HCT116 (cell line): Measurements from ENCODE around the gene ODR4. TPM values are rescaled to one million over a fixed set of nuclear protein-coding genes. Genes with fewer than 3 reads are reported as not detected.
A peak's percentile ranks its signal among the peaks of the same experiment; 100 is the strongest.

Experiments
- ATAC-seq: fragments of 200-7000 bp; cut with Tn5 transposase; 2 replicates; pipeline ENCODE4 v1.9.1; 2020; ENCODE audit warnings: mild to moderate bottlenecking, moderate library complexity
- BruUV-seq: library from RNA; stranded (reverse); fragments of 400-500 nt; replicated peaks from 2 replicates; lab custom pipeline; 2021; lab: Mats Ljungman, UMichigan
- CTCF ChIA-PET: fragments of 300-600 bp; sonication (Branson Sonifier 250); formaldehyde crosslinking; loops from one replicate; lab custom pipeline; 2021; ENCODE audit warnings: antibody characterized with exemption; lab: Charles Lee
- POLR2A ChIA-PET: fragments of 300-600, 350-600 bp; sonication (Branson Sonifier 250); formaldehyde crosslinking; loops from one replicate; lab custom pipeline; 2021; ENCODE audit warnings: antibody characterized with exemption; lab: Charles Lee
- RAD21 ChIA-PET, 2 experiments: fragments of 300-600 bp; sonication (Branson Sonifier 250); formaldehyde crosslinking; loops; one replicate each; lab custom pipeline; 2023; ENCODE audit warnings: low total read pairs in 2 of 2; ENCODE audit not compliant: uncharacterized antibody in 2 of 2, unreplicated experiment in 2 of 2, low non-redundant PET in 1 of 2; lab: Charles Lee
- DNase-seq: peaks from one replicate; pipeline ENCODE4 v3.0.0-alpha.2; 2010; ENCODE audit warnings: low read depth, low spot score
- H2AFZ ChIP-seq: fragments of 200-600 bp; shearing (Covaris generic), sonication (generic); 2 replicates; pipeline ENCODE4 v1.6.1; 2017; ENCODE audit warnings: low read depth, mixed run types, mixed read lengths, antibody characterized with exemption, low read length; ENCODE audit not compliant: poor library complexity, severe bottlenecking
- H3K27ac ChIP-seq: 2 replicates; pipeline ENCODE4 v1.5.1; 2012; ENCODE audit warnings: low read depth, low read length
- H3K27me3 ChIP-seq: fragments of 200-600 bp; sonication (generic); 2 replicates; pipeline ENCODE4 v1.6.1; 2016; ENCODE audit warnings: mixed run types, low read length, mixed read lengths; ENCODE audit not compliant: insufficient read depth
- H3K36me3 ChIP-seq, 2 experiments: fragments of 200-500 bp in 1 of 2; fragments of 200-600 bp in 1 of 2; sonication (Bioruptor generic) in 1 of 2; sonication (generic) in 1 of 2; 2 replicates each; pipeline versions ENCODE4 v1.5.1 to v1.6.1; 2014 to 2016; ENCODE audit warnings: low read length in 2 of 2, inconsistent platforms in 1 of 2, mixed read lengths in 1 of 2, mixed run types in 1 of 2; ENCODE audit not compliant: insufficient read depth in 2 of 2, control insufficient read depth in 1 of 2
- H3K4me1 ChIP-seq, 2 experiments: fragments of 200-600 bp in 1 of 2; sonication (generic) in 1 of 2; 2 replicates each; pipeline versions ENCODE4 v1.5.1 to v1.6.1; 2012 to 2017; ENCODE audit warnings: low read length in 2 of 2, inconsistent platforms in 1 of 2, mild to moderate bottlenecking in 1 of 2, mixed read lengths in 1 of 2, mixed run types in 1 of 2, moderate library complexity in 1 of 2; ENCODE audit not compliant: insufficient read depth in 2 of 2, control insufficient read depth in 1 of 2
- H3K4me2 ChIP-seq: fragments of 200-600 bp; sonication (generic); 2 replicates; pipeline ENCODE4 v1.6.1; 2017; ENCODE audit warnings: mixed run types, low read length, mixed read lengths
- H3K4me3 ChIP-seq, 2 experiments: fragments of 200-600 bp in 1 of 2; sonication (generic) in 1 of 2; replicated peaks in 1 of 2; 2 replicates each; pipeline ENCODE4 v1.5.1; 2011 to 2016; ENCODE audit warnings: low read length in 2 of 2, control low read depth in 1 of 2, low read depth in 1 of 2, mild to moderate bottlenecking in 1 of 2, mixed read lengths in 1 of 2, mixed run types in 1 of 2
- H3K79me2 ChIP-seq: fragments of 200-600 bp; sonication (generic); 2 replicates; pipeline ENCODE4 v1.6.1; 2017; ENCODE audit warnings: mild to moderate bottlenecking, mixed run types, low read length, moderate library complexity, mixed read lengths; ENCODE audit not compliant: insufficient read depth
- H3K9ac ChIP-seq: fragments of 200-600 bp; sonication (generic); 2 replicates; pipeline ENCODE4 v1.6.1; 2016; ENCODE audit warnings: low read length, mixed read lengths
- H3K9me2 ChIP-seq: fragments of 200-600 bp; sonication (generic), shearing (Covaris generic); 2 replicates; pipeline ENCODE4 v1.6.1; 2017; ENCODE audit warnings: mixed run types, mild to moderate bottlenecking, moderate library complexity; ENCODE audit not compliant: insufficient read depth
- H3K9me3 ChIP-seq, 2 experiments: fragments of 200-500 bp in 1 of 2; fragments of 200-600 bp in 1 of 2; sonication (Bioruptor generic) in 1 of 2; sonication (generic) in 1 of 2; 2 replicates each; pipeline ENCODE4 v1.6.1; 2014 to 2017; ENCODE audit warnings: low read length in 2 of 2, mixed read lengths in 2 of 2, inconsistent platforms in 1 of 2, low read depth in 1 of 2, mild to moderate bottlenecking in 1 of 2, mixed run types in 1 of 2, moderate library complexity in 1 of 2; ENCODE audit not compliant: control insufficient read depth in 1 of 2, insufficient read depth in 1 of 2
- H4K20me1 ChIP-seq: fragments of 200-600 bp; sonication (generic), shearing (Covaris generic); 2 replicates; pipeline ENCODE4 v1.6.1; 2017; ENCODE audit warnings: mixed run types, mild to moderate bottlenecking, moderate library complexity; ENCODE audit not compliant: insufficient read depth
- ATF3 ChIP-seq: IDR thresholded peaks from 2 replicates; pipeline ENCODE4 v1.6.1; 2012
- CEBPB ChIP-seq: IDR thresholded peaks from 2 replicates; pipeline ENCODE4 v1.6.1; 2012; ENCODE audit warnings: low read depth
- CTCF ChIP-seq, 3 experiments: fragments of 200-600 bp in 1 of 3; sonication (generic) in 1 of 3; IDR thresholded peaks in 2 of 3; conservative IDR thresholded peaks in 1 of 3; 2 replicates each; pipeline ENCODE4 v1.5.1; 2012 to 2017; ENCODE audit warnings: low read depth in 2 of 3, low read length in 2 of 3, antibody characterized with exemption in 1 of 3, borderline replicate concordance in 1 of 3, control low read depth in 1 of 3, mild to moderate bottlenecking in 1 of 3, mixed read lengths in 1 of 3, mixed run types in 1 of 3, moderate library complexity in 1 of 3; ENCODE audit not compliant: insufficient read depth in 1 of 3
- EGR1 ChIP-seq: IDR thresholded peaks from 2 replicates; pipeline ENCODE4 v1.6.1; 2012; ENCODE audit warnings: low read depth
- POLR2A ChIP-seq: IDR thresholded peaks from 2 replicates; pipeline ENCODE4 v1.7.0; 2011; ENCODE audit warnings: borderline replicate concordance; ENCODE audit not compliant: insufficient read depth, insufficient read length; ENCODE audit errors: extremely low read depth
- RAD21 ChIP-seq: IDR thresholded peaks from 2 replicates; pipeline ENCODE4 v1.6.1; 2012; ENCODE audit warnings: low read depth, mild to moderate bottlenecking
- REST ChIP-seq: IDR thresholded peaks from 2 replicates; pipeline ENCODE4 v1.6.1; 2012; ENCODE audit warnings: low read depth
- SP1 ChIP-seq: IDR thresholded peaks from 2 replicates; pipeline ENCODE4 v1.6.1; 2012; ENCODE audit warnings: low read depth
- ZBTB33 ChIP-seq: IDR thresholded peaks from 2 replicates; pipeline ENCODE4 v1.6.1; 2011; ENCODE audit warnings: mild to moderate bottlenecking, low read length, moderate library complexity; ENCODE audit not compliant: insufficient replicate concordance; ENCODE audit errors: extremely low read depth
- intact Hi-C: fragments of 100-400 bp; cut with micrococcal nuclease; formaldehyde crosslinking; loops from 2 replicates; pipeline ENCODE4 v1.10.0; 2022
- total RNA-seq: library from RNA; stranded (reverse); gene quantifications from one replicate; pipeline ENCODE4 v1.2.1, GENCODE V29; 2021; ENCODE audit not compliant: unreplicated experiment

The ODR4 gene
- total RNA-seq, 1 experiment from 2014 or later, result 18.4 TPM

GRCh38 chr1:186330758-186331157 is 44.9 kb upstream of the ODR4 start:
- no peak overlapping the region for H3K27ac ChIP-seq
- intact Hi-C loops, result loop anchor here (5.0 kb wide), 1 partner anchor 42 kb away; no protein-coding TSS in a partner anchor
- TF ChIP-seq REST (no peak), EGR1 (no peak), ATF3 (no peak), CEBPB (no peak), POLR2A (no peak), SP1 (no peak), RAD21 (no peak), ZBTB33 (no peak), CTCF (IDR thresholded peaks at IDR 0.05 in 2 of 3, conservative IDR thresholded peaks at IDR 0.05 in 1 of 3; ENCODE audit: borderline replicate concordance in 1 of 3, insufficient read depth in 1 of 3, low read depth in 2 of 3, low read length in 2 of 3) (peak in 2 of 3 experiments; percentile 51 to 62; a peak in 4 of 6 replicates)
- ATAC-seq, result peak; percentile 63
- DNase-seq, result peak; percentile 4
- POLR2A ChIA-PET, result no interaction called here
- no TSS peak for BruUV-seq
- no peaks in the 10 kb centered on the region for H3K27me3 ChIP-seq
- H3K9me2 ChIP-seq, result no peaks in the 10 kb centered on the region
- peaks cover 7% of the 10 kb centered on the region; the same call in 1 of the 2 replicates for H3K79me2 ChIP-seq
- no peaks in the 10 kb centered on the region for H3K9me3 ChIP-seq
- no peak overlapping the region for H2AFZ ChIP-seq
- H3K4me3 ChIP-seq, result no peak overlapping the region
- RAD21 ChIA-PET, result no interaction called here
- no peaks in the 10 kb centered on the region for H4K20me1 ChIP-seq
- H3K36me3 ChIP-seq, result peaks cover 73 to 86% of the 10 kb centered on the region in 2 experiments
- CTCF ChIA-PET, result interaction anchor here (1.0 to 2.2 kb wide), 3 partner anchors 8 to 44 kb away, joined by 4 to 11 read pairs (median 7); partner anchors contain the start of gene TPR
- no peaks in the 10 kb centered on the region for H3K4me1 ChIP-seq
- no peak overlapping the region for H3K9ac ChIP-seq
- no peak overlapping the region for H3K4me2 ChIP-seq
